ENCODE data around the gene ZNF546.
"Not testable (repeated sequence)": the region's sequence is repeated elsewhere in the genome, so short reads cannot be mapped to it uniquely, and the experiment has no call there.

The ZNF546 gene

GRCh38 chr19:39996811-39997637, at the start of gene ZNF546:
Gene ZNF546, plus strand, starts transcription at chr19:39997060. Its CDS starts 1,267 bp downstream, at chr19:39998327.
- DNase-seq = peak; percentile 77

GRCh38 chr19:39949026-39949747, 47.7 kb upstream of the ZNF546 start:
- no peak for DNase-seq

- no peak for DNase-seq
Observed at GRCh38 chr19:39951065-39951650, 45.7 kb upstream of the ZNF546 start.

GRCh38 chr19:39951686-39952085, 45.2 kb upstream of the ZNF546 start:
- DNase-seq = no peak

- DNase-seq = no peak
Observed at GRCh38 chr19:39953915-39954314, 42.9 kb upstream of the ZNF546 start.

GRCh38 chr19:39957886-39958285, 39.0 kb upstream of the ZNF546 start:
- not testable (repeated sequence) for DNase-seq

- DNase-seq = not testable (repeated sequence)
Observed at GRCh38 chr19:39958942-39959341, 37.9 kb upstream of the ZNF546 start.

- DNase-seq = not testable (repeated sequence)
Observed at GRCh38 chr19:39959407-39959806, 37.5 kb upstream of the ZNF546 start.

- no peak for DNase-seq
Observed at GRCh38 chr19:39963898-39964297, 33.0 kb upstream of the ZNF546 start.

- no peak for DNase-seq
Observed at GRCh38 chr19:39966617-39967016, 30.2 kb upstream of the ZNF546 start.

- DNase-seq = no peak
Observed at GRCh38 chr19:39967561-39967960, 29.3 kb upstream of the ZNF546 start.

GRCh38 chr19:39968789-39969188, 28.1 kb upstream of the ZNF546 start:
- DNase-seq = no peak

GRCh38 chr19:39969266-39969665, 27.6 kb upstream of the ZNF546 start:
- DNase-seq = no peak

GRCh38 chr19:39969681-39970424, 27.0 kb upstream of the ZNF546 start:
- no peak for DNase-seq

GRCh38 chr19:39970425-39970674, 26.5 kb upstream of the ZNF546 start:
- peak; percentile 29 for DNase-seq

GRCh38 chr19:39970675-39971379, 26.0 kb upstream of the ZNF546 start, which contains the start of gene PSMC4:
Gene PSMC4, plus strand, starts transcription at chr19:39971165. Its CDS starts 38 bp downstream, at chr19:39971203.
- peak; percentile 95 for DNase-seq

GRCh38 chr19:39971380-39972035, 25.4 kb upstream of the ZNF546 start:
- no peak for DNase-seq

- no peak for DNase-seq
Observed at GRCh38 chr19:39974377-39975155, 22.3 kb upstream of the ZNF546 start.

- no peak for DNase-seq
Observed at GRCh38 chr19:39982883-39983282, 14.0 kb upstream of the ZNF546 start.

GRCh38 chr19:39983695-39984300, 13.1 kb upstream of the ZNF546 start:
- DNase-seq = no peak

- no peak for DNase-seq
Observed at GRCh38 chr19:39986643-39987042, 10.2 kb upstream of the ZNF546 start.

All from NCI-H2171 (cell line).